HPDE6-E6E7 (cell line): ENCODE results near the gene HGS.

Source experiments
- DNase-seq: peaks from one replicate; pipeline ENCODE4 v3.0.0; 2011; ENCODE audit warnings: missing footprints; ENCODE audit errors: extremely low spot score

The HGS gene

DNA sequence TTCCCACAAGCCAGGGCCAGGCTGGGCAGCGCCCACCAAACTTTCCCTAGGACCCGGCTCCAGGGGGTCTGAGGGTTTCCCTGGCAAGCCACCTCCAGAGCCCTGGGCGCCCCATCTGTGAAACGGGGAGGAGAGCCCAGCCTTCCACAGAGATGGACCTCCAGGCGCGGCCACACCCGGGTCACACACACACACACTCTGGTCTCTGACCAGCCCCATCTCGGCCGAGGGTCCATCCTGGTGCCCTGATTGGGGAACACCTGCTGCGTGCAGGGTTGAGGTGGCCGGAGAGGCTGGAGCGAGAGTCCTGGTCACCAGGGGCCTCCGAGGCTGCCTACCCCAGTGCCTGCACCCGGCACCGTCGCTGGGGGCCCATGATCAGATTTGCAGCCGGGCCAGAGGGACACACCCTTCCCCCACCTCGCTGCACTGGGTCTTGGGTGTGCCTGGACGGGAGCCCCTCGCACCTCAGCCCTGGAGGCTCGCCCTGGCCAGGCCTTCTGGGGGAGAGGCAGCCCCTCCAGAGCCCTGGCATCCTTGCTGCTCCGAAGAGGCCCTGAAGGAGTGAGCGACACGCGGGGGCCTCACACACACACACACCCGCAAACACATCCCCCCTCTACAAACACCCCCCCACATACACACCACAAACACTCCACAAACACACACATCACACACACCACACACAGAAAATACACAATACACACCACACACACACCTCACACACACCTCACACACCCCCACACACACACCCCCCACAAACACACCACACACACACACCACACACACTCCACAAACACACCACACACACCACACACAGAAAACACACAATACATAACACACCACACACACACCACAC, 58.0 kb downstream of the HGS start:
- DNase-seq: no peak
